HG03457 (cell line): Measurements from ENCODE around the gene HTN1.
"Not testable (repeated sequence)": the region's sequence is repeated elsewhere in the genome, so short reads cannot be mapped to it uniquely, and the experiment has no call there.

Source experiments
- ATAC-seq: cut with Tn5 transposase; IDR thresholded peaks from one replicate; pipeline ENCODE4 v1.9.1; 2021; ENCODE audit warnings: moderate number of reproducible peaks; ENCODE audit not compliant: unreplicated experiment

HTN1 gene

DNA sequence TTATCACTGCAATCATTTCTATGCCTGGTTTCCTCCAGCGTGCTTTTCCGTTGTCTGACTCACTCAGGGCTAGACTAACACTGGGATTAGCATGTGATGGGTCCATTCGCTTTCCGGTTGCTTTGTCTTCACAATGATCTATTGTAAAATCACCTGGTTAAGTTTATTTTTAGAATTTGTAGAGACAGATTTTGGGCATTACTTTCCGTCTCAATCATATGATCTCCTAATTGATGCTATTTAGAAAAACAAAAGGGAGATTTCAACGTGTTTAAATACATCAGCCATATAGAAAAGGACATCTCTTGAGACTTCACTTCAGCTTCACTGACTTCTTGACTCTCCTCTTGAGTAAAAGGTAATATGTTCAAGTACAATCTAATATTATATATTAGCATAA, at the start of gene HTN1:
HTN1 (plus strand) TSS at position 301 of the 400 bp plus-strand sequence. CDS start 2,639 bp downstream, outside the sequence.
- ATAC-seq: not testable (repeated sequence)

DNA sequence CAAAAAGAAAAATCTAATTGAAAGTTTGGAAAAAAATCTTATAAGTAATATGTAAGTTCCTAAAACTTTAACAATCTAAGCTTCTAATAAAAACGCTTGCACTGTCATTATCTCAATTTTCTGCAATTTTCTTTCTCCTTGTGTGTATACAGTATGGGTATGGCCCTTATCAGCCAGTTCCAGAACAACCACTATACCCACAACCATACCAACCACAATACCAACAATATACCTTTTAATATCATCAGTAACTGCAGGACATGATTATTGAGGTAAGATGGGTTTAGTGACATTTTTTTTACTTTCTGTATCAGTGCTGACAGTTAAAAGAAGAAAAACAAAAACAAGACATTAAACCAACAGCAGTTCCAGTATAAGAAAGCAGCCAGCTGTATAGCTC, 49.5 kb upstream of the HTN1 start:
- no peak for ATAC-seq

DNA sequence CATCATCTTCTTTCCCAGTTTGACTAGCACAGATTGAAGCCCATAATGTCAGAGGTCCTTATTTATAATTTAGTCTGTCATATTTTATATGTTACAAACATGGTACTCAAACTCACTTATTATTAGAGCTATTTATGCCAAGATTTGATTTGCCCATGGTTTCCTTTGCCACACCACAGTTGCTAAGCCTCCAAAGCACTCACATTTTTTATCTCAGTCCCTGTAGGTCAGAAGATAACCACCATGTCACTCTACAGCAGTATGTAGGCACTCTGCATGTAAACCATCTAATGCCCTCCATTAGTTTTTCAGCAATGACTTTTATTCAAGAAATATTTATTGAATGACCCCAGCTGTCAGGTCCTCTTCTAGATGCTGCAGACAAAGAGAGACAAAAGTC, 47.7 kb upstream of the HTN1 start:
- no peak for ATAC-seq

- ATAC-seq: no peak
Measured at GRCh38 chr4:70008771-70009170, 41.5 kb upstream of the HTN1 start.

- ATAC-seq: not testable (repeated sequence)
Measured at GRCh38 chr4:70019006-70019405, 31.2 kb upstream of the HTN1 start.

- no peak for ATAC-seq
Measured at GRCh38 chr4:70023218-70023617, 27.0 kb upstream of the HTN1 start.

- no peak for ATAC-seq
Measured at GRCh38 chr4:70027011-70027410, 23.2 kb upstream of the HTN1 start.

DNA sequence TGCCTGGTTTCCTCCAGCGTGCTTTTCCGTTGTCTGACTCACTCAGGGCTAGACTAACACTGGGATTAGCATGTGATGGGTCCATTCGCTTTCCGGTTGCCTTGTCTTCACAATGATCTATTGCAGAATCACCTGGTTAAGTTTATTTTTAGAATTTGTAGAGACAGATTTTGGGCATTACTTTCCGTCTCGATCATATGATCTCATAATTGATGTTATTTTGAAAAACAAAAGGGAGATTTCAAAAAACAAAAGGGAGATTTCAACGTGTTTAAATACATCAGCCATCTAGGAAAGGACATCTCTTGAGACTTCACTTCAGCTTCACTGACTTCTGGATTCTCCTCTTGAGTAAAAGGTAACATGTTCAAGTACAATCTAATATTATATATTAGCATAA, 22.1 kb upstream of the HTN1 start, which contains the start of gene HTN3:
HTN3 (plus strand) TSS at position 301 of the 400 bp plus-strand sequence. CDS start 2,282 bp downstream, outside the sequence.
- ATAC-seq: not testable (repeated sequence)

DNA sequence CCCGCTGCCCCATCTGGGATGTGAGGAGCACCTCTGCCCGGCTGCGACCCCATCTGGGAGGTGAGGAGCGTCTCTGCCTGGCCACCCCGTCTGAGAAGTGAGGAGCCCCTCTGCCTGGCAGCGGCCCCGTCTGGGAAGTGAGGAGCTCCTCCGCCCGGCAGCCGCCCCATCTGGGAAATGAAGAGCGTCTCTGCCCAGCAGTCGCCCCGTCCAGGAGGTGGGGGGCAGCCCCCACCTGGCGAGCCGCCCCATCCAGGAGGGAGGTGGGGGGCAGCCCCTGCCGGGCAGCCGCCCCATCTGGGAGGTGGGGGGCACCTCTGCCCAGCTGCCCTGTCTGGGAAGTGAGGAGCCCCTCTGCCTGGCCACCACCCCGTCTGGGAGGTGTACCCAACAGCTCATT, 12.7 kb upstream of the HTN1 start:
- not testable (repeated sequence) for ATAC-seq

DNA sequence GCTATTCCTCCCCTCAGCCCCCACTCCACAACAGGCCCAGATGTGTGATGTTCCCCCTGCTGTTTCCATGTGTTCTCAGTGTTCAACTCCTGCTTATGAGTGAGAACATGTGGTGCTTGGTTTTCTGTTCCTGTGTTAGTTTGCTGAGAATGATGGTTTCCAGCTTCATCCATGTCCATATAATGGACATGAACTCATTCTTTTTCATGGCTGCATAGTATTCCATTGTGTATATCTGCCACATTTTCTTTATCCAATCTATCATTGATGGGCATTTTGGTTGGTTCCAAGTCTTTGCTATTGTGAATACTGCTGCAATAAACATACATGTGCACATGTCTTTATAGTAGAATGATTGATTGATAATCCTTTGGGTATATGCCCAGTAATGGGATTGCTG, 10.3 kb upstream of the HTN1 start:
- ATAC-seq: not testable (repeated sequence)

- ATAC-seq: no peak
Measured at GRCh38 chr4:70041652-70042286, 8.5 kb upstream of the HTN1 start.

DNA sequence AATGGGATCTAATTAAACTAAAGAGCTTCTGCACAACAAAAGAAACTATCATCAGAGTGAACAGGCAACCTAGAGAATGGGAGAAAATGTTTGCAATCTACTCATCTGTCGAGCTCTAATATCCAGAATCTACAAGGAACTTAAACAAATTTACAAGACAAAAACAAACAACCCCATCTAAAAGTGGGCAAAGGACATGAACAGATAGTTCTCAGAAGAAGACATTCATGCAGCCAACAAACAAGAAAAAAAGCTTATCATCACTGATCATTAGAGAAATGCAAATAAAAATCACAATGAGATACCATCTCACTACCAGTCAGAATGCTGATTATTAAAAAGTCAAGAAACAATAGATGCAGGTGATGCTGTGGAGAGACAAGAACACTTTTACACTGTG, 6.3 kb downstream of the HTN1 start:
- not testable (repeated sequence) for ATAC-seq

DNA sequence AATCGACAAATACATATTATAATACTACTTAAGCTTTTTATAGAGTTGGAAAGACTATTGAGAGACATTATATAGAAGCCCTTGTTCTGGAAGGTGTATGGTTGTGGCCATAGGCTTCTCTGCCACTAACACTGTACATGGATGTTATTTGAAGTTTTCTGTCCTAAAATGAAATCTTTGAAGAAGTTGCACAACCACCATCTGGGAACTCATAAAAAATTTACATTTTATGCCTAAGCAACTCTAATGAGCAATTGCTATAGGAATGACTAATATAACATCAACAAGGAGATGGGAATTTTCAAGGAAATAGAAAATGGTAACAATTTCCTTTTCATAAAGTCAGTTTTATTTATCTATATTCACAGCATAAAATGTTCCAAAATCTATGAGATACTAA, 7.4 kb downstream of the HTN1 start:
- no peak for ATAC-seq

DNA sequence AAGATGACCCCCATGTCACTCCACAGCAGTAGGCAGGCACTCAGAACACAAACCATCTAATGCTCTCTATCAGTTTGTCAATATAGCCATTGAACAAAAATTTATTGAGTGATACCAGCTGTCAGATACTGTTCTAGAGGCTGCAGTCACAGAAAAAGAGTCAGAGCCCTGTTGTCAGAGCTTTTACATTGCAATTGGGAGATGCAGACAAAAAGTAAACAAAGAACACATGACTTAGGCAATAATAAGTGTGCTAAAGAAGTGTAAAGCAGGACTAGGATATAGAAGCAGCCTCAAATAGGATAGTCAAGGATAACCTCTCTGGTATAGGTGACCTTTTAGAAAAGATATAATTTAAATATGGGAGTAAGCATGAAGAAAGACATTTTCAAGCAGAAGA, 8.9 kb downstream of the HTN1 start:
- ATAC-seq: no peak

DNA sequence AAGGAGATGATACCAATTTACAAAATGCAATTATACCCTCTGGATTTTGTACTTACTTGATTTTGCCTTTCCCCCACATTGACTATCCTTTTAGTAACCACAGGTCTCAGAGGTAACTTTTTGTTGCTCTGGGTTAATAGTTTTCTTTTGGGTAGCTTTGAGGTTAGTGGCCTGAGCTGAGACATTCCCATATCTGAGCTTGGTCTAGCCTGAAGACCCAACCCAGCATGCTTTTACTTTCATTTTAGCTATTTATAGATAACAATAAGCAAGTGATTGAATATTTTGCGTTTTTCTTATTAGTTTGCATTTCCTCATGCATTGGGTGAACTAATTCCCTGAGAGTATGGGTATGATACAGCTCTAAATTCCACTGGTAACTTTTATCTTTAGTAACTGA, 11.8 kb downstream of the HTN1 start:
- peak; percentile 97 for ATAC-seq

DNA sequence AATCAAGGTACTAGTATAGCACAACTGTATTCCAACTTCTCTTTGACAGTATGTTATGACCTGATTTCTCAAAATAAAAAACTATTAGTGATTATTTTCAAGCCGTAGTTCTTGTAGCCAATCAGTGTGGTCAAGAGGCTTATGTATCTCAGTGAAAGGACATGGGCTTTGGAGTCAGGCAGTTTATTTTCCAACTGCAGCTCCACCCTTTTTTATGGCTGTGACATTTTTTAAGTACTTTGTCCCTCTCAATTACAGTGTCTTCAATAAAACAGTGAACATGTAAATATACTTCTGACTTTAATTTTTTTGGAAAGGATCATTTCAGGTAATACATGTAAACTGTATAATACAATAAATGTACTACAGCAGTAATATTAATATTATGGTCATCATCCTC, 30.0 kb downstream of the HTN1 start:
- no peak for ATAC-seq

GRCh38 chr4:70099206-70099605, 49.0 kb downstream of the HTN1 start:
- ATAC-seq: no peak
